ENCODE measurements around the gene UAP1L1. TPM values are rescaled to one million over a fixed set of nuclear protein-coding genes. Genes with fewer than 3 reads are reported as not detected.
"Not testable (repeated sequence)": the region's sequence is repeated elsewhere in the genome, so short reads cannot be mapped to it uniquely, and the experiment has no call there.

UAP1L1 gene
- total RNA-seq, 1 experiment from 2014 or later: 24.6 TPM

- no TSS peak for BruUV-seq (replicated peaks)
- ChIA-PET POLR2A (no interaction called here), CTCF (interaction anchor here (1.3 kb wide), 1 partner anchor 299 kb away, joined by 5 read pairs; the partner anchor contains the start of gene EXD3)
These were observed 46.1 kb downstream of the UAP1L1 start for GRCh38 chr9:137123468-137123837.

GRCh38 chr9:137123952-137124462 is 46.7 kb downstream of the UAP1L1 start:
- H3K27me3 ChIP-seq (replicated peaks; ENCODE audit: control insufficient read depth, insufficient read depth, low read length); H3K36me3 ChIP-seq (ENCODE audit: control insufficient read depth, insufficient read depth, low read length); H3K4me3 Mint-ChIP-seq (ENCODE audit: unreplicated experiment); intact Hi-C loops (cut with micrococcal nuclease; ENCODE audit: unreplicated experiment); H3K9me3 Mint-ChIP-seq (ENCODE audit: unreplicated experiment); POLR2A ChIA-PET; H3K9me3 ChIP-seq; H3K27ac Mint-ChIP-seq (ENCODE audit: unreplicated experiment); H3K27me3 Mint-ChIP-seq (ENCODE audit: insufficient read depth, unreplicated experiment); DNase-seq; CTCF ChIA-PET; BruUV-seq (replicated peaks); H3K4me3 ChIP-seq (ENCODE audit: low read depth, low read length); H3K4me1 ChIP-seq: not testable (repeated sequence)
- Mint-ChIP-seq H3K36me3 (ENCODE audit: insufficient read depth, unreplicated experiment) (peaks cover 16% of the 10 kb centered on the region), H3K4me1 (ENCODE audit: low read depth, unreplicated experiment) (peaks cover 21% of the 10 kb centered on the region)

More at GRCh38 chr9:137123468-137123837, 46.1 kb downstream of the UAP1L1 start:
- DNase-seq: no peak
- Mint-ChIP-seq H3K27me3 (ENCODE audit: insufficient read depth, unreplicated experiment) (no peaks in the 10 kb centered on the region), H3K4me3 (ENCODE audit: unreplicated experiment) (no peak overlapping the region), H3K27ac (ENCODE audit: unreplicated experiment) (no peak overlapping the region), H3K36me3 (ENCODE audit: insufficient read depth, unreplicated experiment) (peaks cover 14% of the 10 kb centered on the region), H3K4me1 (ENCODE audit: low read depth, unreplicated experiment) (peaks cover 16% of the 10 kb centered on the region), H3K9me3 (ENCODE audit: unreplicated experiment) (no peaks in the 10 kb centered on the region)
- H3K9me3 ChIP-seq: no peaks in the 10 kb centered on the region
- TF ChIP-seq CTCF (IDR thresholded peaks at IDR 0.05; ENCODE audit: insufficient read depth in 1 of 2, low read depth in 1 of 2, low read length in 1 of 2, severe bottlenecking in 1 of 2, unreplicated experiment in 1 of 2): no peak
- intact Hi-C loops (cut with micrococcal nuclease; ENCODE audit: unreplicated experiment): no loop called here
- no peak overlapping the region for H3K4me3 ChIP-seq (ENCODE audit: low read depth, low read length)
- H3K36me3 ChIP-seq (ENCODE audit: control insufficient read depth, insufficient read depth, low read length): no peaks in the 10 kb centered on the region
- 0 out of 2 replicates have a peak, but pooled peaks cover 6% of the 10 kb centered on the region for H3K4me1 ChIP-seq
- no peaks in the 10 kb centered on the region for H3K27me3 ChIP-seq (replicated peaks; ENCODE audit: control insufficient read depth, insufficient read depth, low read length)

GRCh38 chr9:137126786-137127185 is 49.5 kb downstream of the UAP1L1 start:
- Histone ChIP-seq H3K4me1 (0 out of 2 replicates have a peak, but pooled peaks cover 9% of the 10 kb centered on the region), H3K4me3 (ENCODE audit: low read depth, low read length) (peak overlapping the region; percentile 40), H3K9me3 (no peaks in the 10 kb centered on the region), H3K27me3 (replicated peaks; ENCODE audit: control insufficient read depth, insufficient read depth, low read length) (no peaks in the 10 kb centered on the region), H3K36me3 (ENCODE audit: control insufficient read depth, insufficient read depth, low read length) (no peaks in the 10 kb centered on the region)
- POLR2A ChIA-PET: interaction anchor here (1.5 kb wide), 1 partner anchor 114 kb away, joined by 6 read pairs; the partner anchor contains the start of gene TUBB4B
- intact Hi-C loops (cut with micrococcal nuclease; ENCODE audit: unreplicated experiment): loop anchor here (5.0 kb wide), 1 partner anchor 41 kb away; no protein-coding TSS in a partner anchor
- peaks cover 21% of the 10 kb centered on the region for H3K4me1 Mint-ChIP-seq (ENCODE audit: low read depth, unreplicated experiment)
- BruUV-seq (replicated peaks): no TSS peak
- no peaks in the 10 kb centered on the region for H3K9me3 Mint-ChIP-seq (ENCODE audit: unreplicated experiment)
- no peak for DNase-seq
- peaks cover 10% of the 10 kb centered on the region for H3K36me3 Mint-ChIP-seq (ENCODE audit: insufficient read depth, unreplicated experiment)
- H3K27me3 Mint-ChIP-seq (ENCODE audit: insufficient read depth, unreplicated experiment): no peaks in the 10 kb centered on the region
- no peak for TF ChIP-seq CTCF (IDR thresholded peaks at IDR 0.05; ENCODE audit: insufficient read depth in 1 of 2, low read depth in 1 of 2, low read length in 1 of 2, severe bottlenecking in 1 of 2, unreplicated experiment in 1 of 2)
- peak overlapping the region; percentile 89 for H3K27ac Mint-ChIP-seq (ENCODE audit: unreplicated experiment)
- peak overlapping the region; percentile 82 for H3K4me3 Mint-ChIP-seq (ENCODE audit: unreplicated experiment)
- CTCF ChIA-PET: interaction anchor here (1.1 kb wide), 1 partner anchor 74 kb away, joined by 3 read pairs; the partner anchor contains the start of gene TPRN

Measured in Caco-2 (cell line).